Stimulated activated naive B cell treated with anti-CD40 and anti-IgM and Interleukin-4, amounts not matched to agents 10 μg/mL and 1 μg/mL and 100 μg/mL, for 72 hours (primary cell): ENCODE measurements around the gene MYO1E.

Experiments
- ATAC-seq, 2 donors: fragments of 150-1000 bp; cut with Tn5 transposase; replicated peaks; 2 replicates each; pipeline ENCODE4 v1.10.0; 2021; ENCODE audit warnings: moderate library complexity in 1 of 2
- DNase-seq: peaks from one replicate; pipeline ENCODE4 v3.0.0; 2021
- H3K27ac Mint-ChIP-seq: one replicate; pipeline ENCODE4 v1.8.0; 2022; ENCODE audit warnings: mild to moderate bottlenecking, mixed read lengths
- H3K27me3 Mint-ChIP-seq, 2 donors: one replicate each; pipeline ENCODE4 v1.8.0; 2022; ENCODE audit warnings: mixed read lengths in 2 of 2
- H3K36me3 Mint-ChIP-seq, 2 donors: one replicate each; pipeline ENCODE4 v1.8.0; 2022; ENCODE audit warnings: mixed read lengths in 2 of 2, mild to moderate bottlenecking in 1 of 2
- H3K4me1 Mint-ChIP-seq, 2 donors: one replicate each; pipeline ENCODE4 v1.8.0; 2022; ENCODE audit warnings: mixed read lengths in 2 of 2, mild to moderate bottlenecking in 1 of 2
- H3K4me3 Mint-ChIP-seq, 2 donors: one replicate each; pipeline ENCODE4 v1.8.0; 2022; ENCODE audit warnings: mild to moderate bottlenecking in 2 of 2, mixed read lengths in 2 of 2, moderate library complexity in 1 of 2
- H3K9me3 Mint-ChIP-seq, 2 donors: one replicate each; pipeline ENCODE4 v1.8.0; 2022; ENCODE audit warnings: mixed read lengths in 2 of 2, mild to moderate bottlenecking in 1 of 2

The MYO1E gene

GRCh38 chr15:59309405-59309804 lies 63.3 kb downstream of the MYO1E start:
- no peak for DNase-seq
- no peaks in the 10 kb centered on the region for H3K27me3 Mint-ChIP-seq
- H3K27ac Mint-ChIP-seq: peak overlapping the region; percentile 60
- H3K9me3 Mint-ChIP-seq: no peaks in the 10 kb centered on the region
- no peak overlapping the region for H3K4me3 Mint-ChIP-seq
- no peak for ATAC-seq
- H3K36me3 Mint-ChIP-seq: peaks cover 23 to 43% of the 10 kb centered on the region in 2 donors
- peaks cover 54 to 81% of the 10 kb centered on the region in 2 donors for H3K4me1 Mint-ChIP-seq

GRCh38 chr15:59307165-59307537 lies 65.5 kb downstream of the MYO1E start:
- Mint-ChIP-seq H3K36me3 (peaks cover 26 to 37% of the 10 kb centered on the region in 2 donors), H3K27ac (no peak overlapping the region), H3K9me3 (no peaks in the 10 kb centered on the region), H3K27me3 (no peaks in the 10 kb centered on the region), H3K4me3 (no peak overlapping the region), H3K4me1 (peaks cover 50 to 77% of the 10 kb centered on the region in 2 donors)
- no peak for ATAC-seq
- DNase-seq: no peak

GRCh38 chr15:59306520-59307164 lies 66.0 kb downstream of the MYO1E start:
- no peak for DNase-seq
- H3K4me1 Mint-ChIP-seq: peaks cover 50 to 77% of the 10 kb centered on the region in 2 donors

GRCh38 chr15:59304807-59305206 lies 67.9 kb downstream of the MYO1E start:
- H3K4me1 Mint-ChIP-seq: peaks cover 47 to 77% of the 10 kb centered on the region in 2 donors
- no peaks in the 10 kb centered on the region for H3K9me3 Mint-ChIP-seq
- peak overlapping the region; percentile 14 for H3K27ac Mint-ChIP-seq
- DNase-seq (no peak), ATAC-seq (no peak)
- H3K4me3 Mint-ChIP-seq: no peak overlapping the region
- H3K27me3 Mint-ChIP-seq: no peaks in the 10 kb centered on the region
- H3K36me3 Mint-ChIP-seq: peaks cover 15 to 36% of the 10 kb centered on the region in 2 donors

More at GRCh38 chr15:59306520-59307164, 66.0 kb downstream of the MYO1E start:
- H3K36me3 Mint-ChIP-seq: peaks cover 26 to 37% of the 10 kb centered on the region in 2 donors
- H3K4me3 Mint-ChIP-seq: no peak overlapping the region
- no peaks in the 10 kb centered on the region for H3K27me3 Mint-ChIP-seq
- no peak overlapping the region for H3K27ac Mint-ChIP-seq
- no peak for ATAC-seq
- no peaks in the 10 kb centered on the region for H3K9me3 Mint-ChIP-seq

GRCh38 chr15:59304034-59304795 lies 68.5 kb downstream of the MYO1E start:
- H3K4me3 Mint-ChIP-seq: no peak overlapping the region
- H3K36me3 Mint-ChIP-seq: peaks cover 15 to 32% of the 10 kb centered on the region in 2 donors
- no peak for ATAC-seq

GRCh38 chr15:59303633-59304032 lies 69.0 kb downstream of the MYO1E start:
- peaks cover 46 to 78% of the 10 kb centered on the region in 2 donors for H3K4me1 Mint-ChIP-seq

More at GRCh38 chr15:59304034-59304795, 68.5 kb downstream of the MYO1E start:
- no peaks in the 10 kb centered on the region for H3K27me3 Mint-ChIP-seq
- peaks cover 47 to 78% of the 10 kb centered on the region in 2 donors for H3K4me1 Mint-ChIP-seq
- DNase-seq: no peak
- H3K9me3 Mint-ChIP-seq: no peaks in the 10 kb centered on the region
- H3K27ac Mint-ChIP-seq: peak overlapping the region; percentile 73

GRCh38 chr15:59303136-59303535 lies 69.5 kb downstream of the MYO1E start:
- H3K4me3 Mint-ChIP-seq: peak overlapping the region in 1 of 2 donors; percentile 46
- H3K27me3 Mint-ChIP-seq: no peaks in the 10 kb centered on the region
- ATAC-seq (no peak), DNase-seq (no peak)
- peaks cover 51 to 83% of the 10 kb centered on the region in 2 donors for H3K4me1 Mint-ChIP-seq
- H3K27ac Mint-ChIP-seq: peak overlapping the region; percentile 47
- H3K9me3 Mint-ChIP-seq: no peaks in the 10 kb centered on the region
- H3K36me3 Mint-ChIP-seq: peaks cover 13 to 31% of the 10 kb centered on the region in 2 donors

More at GRCh38 chr15:59303633-59304032, 69.0 kb downstream of the MYO1E start:
- Mint-ChIP-seq H3K9me3 (no peaks in the 10 kb centered on the region), H3K27ac (peak overlapping the region; percentile 73), H3K4me3 (no peak overlapping the region), H3K27me3 (no peaks in the 10 kb centered on the region), H3K36me3 (peaks cover 13 to 28% of the 10 kb centered on the region in 2 donors)
- no peak for DNase-seq
- no peak for ATAC-seq

- DNase-seq (no peak), ATAC-seq (no peak)
- H3K9me3 Mint-ChIP-seq: no peaks in the 10 kb centered on the region
- peak overlapping the region; percentile 91 for H3K27ac Mint-ChIP-seq
- H3K4me3 Mint-ChIP-seq: peak overlapping the region in 1 of 2 donors; percentile 72
- H3K4me1 Mint-ChIP-seq: peaks cover 50 to 83% of the 10 kb centered on the region in 2 donors
- no peaks in the 10 kb centered on the region for H3K27me3 Mint-ChIP-seq
- peaks cover 9 to 31% of the 10 kb centered on the region in 2 donors for H3K36me3 Mint-ChIP-seq
Observed at GRCh38 chr15:59301527-59301926, 71.1 kb downstream of the MYO1E start.

- Mint-ChIP-seq H3K27me3 (no peaks in the 10 kb centered on the region), H3K27ac (peak overlapping the region; percentile 85), H3K4me1 (peaks cover 55 to 87% of the 10 kb centered on the region in 2 donors), H3K36me3 (peaks cover 10 to 37% of the 10 kb centered on the region in 2 donors), H3K4me3 (peak overlapping the region; percentile 75 to 83), H3K9me3 (no peaks in the 10 kb centered on the region)
- ATAC-seq (no peak), DNase-seq (no peak)
Observed at GRCh38 chr15:59300618-59301139, 72.0 kb downstream of the MYO1E start.

GRCh38 chr15:59299929-59300617 lies 72.6 kb downstream of the MYO1E start:
- no peaks in the 10 kb centered on the region for H3K27me3 Mint-ChIP-seq
- DNase-seq: peak; percentile 84

GRCh38 chr15:59298854-59299250 lies 73.8 kb downstream of the MYO1E start:
- DNase-seq (no peak), ATAC-seq (no peak)
- H3K4me3 Mint-ChIP-seq: peak overlapping the region in 1 of 2 donors; percentile 51
- H3K36me3 Mint-ChIP-seq: peaks cover 23 to 46% of the 10 kb centered on the region in 2 donors
- H3K27ac Mint-ChIP-seq: peak overlapping the region; percentile 95
- H3K27me3 Mint-ChIP-seq: no peaks in the 10 kb centered on the region
- peaks cover 62 to 90% of the 10 kb centered on the region in 2 donors for H3K4me1 Mint-ChIP-seq
- H3K9me3 Mint-ChIP-seq: no peaks in the 10 kb centered on the region

More at GRCh38 chr15:59299929-59300617, 72.6 kb downstream of the MYO1E start:
- peak overlapping the region; percentile 75 to 83 for H3K4me3 Mint-ChIP-seq
- peak; percentile 81 to 84 for ATAC-seq
- H3K27ac Mint-ChIP-seq: peak overlapping the region; percentile 85
- H3K9me3 Mint-ChIP-seq: no peaks in the 10 kb centered on the region
- peaks cover 54 to 87% of the 10 kb centered on the region in 2 donors for H3K4me1 Mint-ChIP-seq
- H3K36me3 Mint-ChIP-seq: peaks cover 12 to 35% of the 10 kb centered on the region in 2 donors

- peaks cover 62 to 88% of the 10 kb centered on the region in 2 donors for H3K4me1 Mint-ChIP-seq
- ATAC-seq (peak; percentile 84), DNase-seq (peak; percentile 77)
- H3K4me3 Mint-ChIP-seq: peak overlapping the region; percentile 51 to 67
- H3K36me3 Mint-ChIP-seq: peaks cover 26 to 48% of the 10 kb centered on the region in 2 donors
- no peaks in the 10 kb centered on the region for H3K9me3 Mint-ChIP-seq
- peak overlapping the region; percentile 95 for H3K27ac Mint-ChIP-seq
- no peaks in the 10 kb centered on the region for H3K27me3 Mint-ChIP-seq
Observed at GRCh38 chr15:59298225-59298853, 74.3 kb downstream of the MYO1E start.

GRCh38 chr15:59296181-59296617 lies 76.5 kb downstream of the MYO1E start:
- DNase-seq: no peak
- Mint-ChIP-seq H3K4me1 (peaks cover 53 to 87% of the 10 kb centered on the region in 2 donors), H3K27ac (peak overlapping the region; percentile 66), H3K4me3 (peak overlapping the region; percentile 9 to 14), H3K27me3 (no peaks in the 10 kb centered on the region), H3K9me3 (no peaks in the 10 kb centered on the region), H3K36me3 (peaks cover 25 to 43% of the 10 kb centered on the region in 2 donors)
- ATAC-seq: no peak
